ENCODE results near the gene ROR2.

ROR2 gene

DNA sequence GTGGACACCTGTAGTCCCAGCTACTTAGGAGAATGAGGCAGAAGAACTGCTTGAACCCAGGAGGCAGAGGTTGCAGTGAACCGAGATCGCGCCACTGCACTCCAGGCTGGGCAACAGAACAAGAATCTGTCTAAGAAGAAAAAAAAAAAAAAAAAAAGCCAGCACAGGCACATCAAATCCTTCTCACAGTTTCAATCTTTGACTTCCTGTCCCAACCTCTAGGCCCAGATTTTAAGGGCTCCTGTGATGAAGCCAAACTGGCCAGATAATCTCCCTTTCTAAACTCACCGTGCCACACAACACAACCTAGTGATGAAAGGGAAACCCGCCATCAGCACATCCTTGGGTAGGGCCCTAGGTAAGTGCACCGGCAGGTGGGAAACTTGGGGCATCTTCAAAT, 58.1 kb downstream of the ROR2 start:
- Histone ChIP-seq H3K9me2 (replicated peaks; ENCODE audit: insufficient read depth, low read length) (no peaks in the 10 kb centered on the region), H4K20me1 (ENCODE audit: low read depth, low read length) (no peaks in the 10 kb centered on the region), H3K27me3 (ENCODE audit: low read length) (no peaks in the 10 kb centered on the region), H3K4me2 (ENCODE audit: low read depth, low read length, poor library complexity, severe bottlenecking) (no peak overlapping the region), H3K36me3 (ENCODE audit: low read length) (no peaks in the 10 kb centered on the region), H3K9me3 (ENCODE audit: insufficient read depth, low read length) (no peaks in the 10 kb centered on the region), H2AFZ (ENCODE audit: low read depth, low read length, severe bottlenecking) (no peak overlapping the region), H3K4me3 (ENCODE audit: insufficient read depth, low read length, poor library complexity, severe bottlenecking) (no peak overlapping the region), H3K27ac (ENCODE audit: low read depth, low read length) (no peak overlapping the region), H3K9ac (ENCODE audit: low read length) (no peak overlapping the region), H3K79me2 (ENCODE audit: insufficient read depth, low read length) (no peaks in the 10 kb centered on the region), H3F3A (ENCODE audit: insufficient read depth) (no peaks in the 10 kb centered on the region)
- TF ChIP-seq, protein P1, sequence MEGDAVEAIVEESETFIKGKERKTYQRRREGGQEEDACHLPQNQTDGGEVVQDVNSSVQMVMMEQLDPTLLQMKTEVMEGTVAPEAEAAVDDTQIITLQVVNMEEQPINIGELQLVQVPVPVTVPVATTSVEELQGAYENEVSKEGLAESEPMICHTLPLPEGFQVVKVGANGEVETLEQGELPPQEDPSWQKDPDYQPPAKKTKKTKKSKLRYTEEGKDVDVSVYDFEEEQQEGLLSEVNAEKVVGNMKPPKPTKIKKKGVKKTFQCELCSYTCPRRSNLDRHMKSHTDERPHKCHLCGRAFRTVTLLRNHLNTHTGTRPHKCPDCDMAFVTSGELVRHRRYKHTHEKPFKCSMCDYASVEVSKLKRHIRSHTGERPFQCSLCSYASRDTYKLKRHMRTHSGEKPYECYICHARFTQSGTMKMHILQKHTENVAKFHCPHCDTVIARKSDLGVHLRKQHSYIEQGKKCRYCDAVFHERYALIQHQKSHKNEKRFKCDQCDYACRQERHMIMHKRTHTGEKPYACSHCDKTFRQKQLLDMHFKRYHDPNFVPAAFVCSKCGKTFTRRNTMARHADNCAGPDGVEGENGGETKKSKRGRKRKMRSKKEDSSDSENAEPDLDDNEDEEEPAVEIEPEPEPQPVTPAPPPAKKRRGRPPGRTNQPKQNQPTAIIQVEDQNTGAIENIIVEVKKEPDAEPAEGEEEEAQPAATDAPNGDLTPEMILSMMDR (IDR thresholded peaks at IDR 0.05; ENCODE audit: insufficient read depth, low read length, poor library complexity, severe bottlenecking), result no peak
- no peak for TF ChIP-seq EZH2phosphoT487 (conservative IDR thresholded peaks at IDR 0.05; ENCODE audit: low read length)

DNA sequence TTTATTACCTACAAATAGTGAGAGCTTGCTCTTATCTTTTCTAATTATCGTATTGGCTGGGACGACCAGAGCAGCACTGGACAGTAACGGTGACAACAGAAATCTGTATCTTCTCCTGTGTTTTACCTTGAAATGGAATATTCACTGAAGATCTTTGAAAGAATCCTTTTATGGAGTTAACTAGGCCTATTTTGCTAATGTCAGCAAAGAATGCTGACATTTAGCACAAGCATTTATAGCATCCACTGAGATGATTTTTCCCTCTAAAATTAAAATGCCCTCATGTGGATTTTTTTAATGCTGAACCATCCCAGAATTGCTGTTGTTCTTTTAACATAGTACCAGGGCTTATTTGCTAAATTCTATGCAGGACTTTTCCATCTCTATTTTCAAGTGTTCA, 59.4 kb downstream of the ROR2 start:
- H2AFZ ChIP-seq (ENCODE audit: low read depth, low read length, severe bottlenecking), result no peak overlapping the region
- no peaks in the 10 kb centered on the region for H4K20me1 ChIP-seq (ENCODE audit: low read depth, low read length)
- no peak overlapping the region for H3K27ac ChIP-seq (ENCODE audit: low read depth, low read length)
- H3K79me2 ChIP-seq (ENCODE audit: insufficient read depth, low read length), result no peaks in the 10 kb centered on the region
- H3K9me2 ChIP-seq (replicated peaks; ENCODE audit: insufficient read depth, low read length), result no peaks in the 10 kb centered on the region
- H3K9ac ChIP-seq (ENCODE audit: low read length), result no peak overlapping the region
- H3K4me3 ChIP-seq (ENCODE audit: insufficient read depth, low read length, poor library complexity, severe bottlenecking), result no peak overlapping the region
- no peaks in the 10 kb centered on the region for H3F3A ChIP-seq (ENCODE audit: insufficient read depth)
- H3K9me3 ChIP-seq (ENCODE audit: insufficient read depth, low read length), result no peaks in the 10 kb centered on the region
- no peaks in the 10 kb centered on the region for H3K36me3 ChIP-seq (ENCODE audit: low read length)
- TF ChIP-seq EZH2phosphoT487 (conservative IDR thresholded peaks at IDR 0.05; ENCODE audit: low read length), result no peak
- H3K27me3 ChIP-seq (ENCODE audit: low read length), result no peaks in the 10 kb centered on the region
- no peak overlapping the region for H3K4me2 ChIP-seq (ENCODE audit: low read depth, low read length, poor library complexity, severe bottlenecking)

DNA sequence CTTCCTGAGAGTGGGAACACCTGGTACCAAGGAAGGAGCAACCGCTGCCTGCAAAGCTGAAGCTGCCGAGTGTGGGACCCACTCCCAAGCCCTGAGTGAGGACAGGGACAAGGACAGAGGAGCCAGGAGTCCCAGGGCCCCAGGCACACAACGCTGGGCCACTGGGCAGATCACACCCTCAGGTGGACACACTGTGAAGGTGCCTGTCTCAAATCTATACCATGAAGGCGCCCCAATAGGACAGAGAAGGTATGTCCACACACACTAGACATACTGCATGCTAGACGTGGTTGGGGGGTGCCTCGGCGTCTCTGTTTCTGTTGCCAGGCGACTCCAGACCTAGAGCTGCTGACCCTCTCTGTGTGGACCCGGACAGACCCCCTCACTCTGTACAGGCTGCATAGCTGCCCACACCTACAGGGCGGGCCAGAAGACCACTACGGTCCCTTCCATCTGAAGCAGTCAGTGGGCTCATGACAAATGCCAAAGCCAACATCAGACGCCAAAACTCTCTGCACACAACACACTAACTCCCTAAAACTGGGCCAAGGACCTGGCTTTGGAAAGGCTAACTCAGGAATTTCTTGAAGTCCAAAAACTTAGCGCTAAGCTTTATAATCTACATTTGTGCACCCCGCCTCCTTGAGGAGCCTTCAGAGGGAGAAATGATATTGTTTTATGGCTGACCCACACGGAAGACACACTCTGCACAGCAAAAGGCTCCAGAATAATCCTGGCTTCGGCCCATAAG, 60.7 kb downstream of the ROR2 start:
- no peaks in the 10 kb centered on the region for H3K79me2 ChIP-seq (ENCODE audit: insufficient read depth, low read length)
- no peak overlapping the region for H3K4me3 ChIP-seq (ENCODE audit: insufficient read depth, low read length, poor library complexity, severe bottlenecking)
- no peak overlapping the region for H3K9ac ChIP-seq (ENCODE audit: low read length)
- TF ChIP-seq, protein P1 (IDR thresholded peaks at IDR 0.05; ENCODE audit: insufficient read depth, low read length, poor library complexity, severe bottlenecking), result no peak
- no peak for TF ChIP-seq EZH2phosphoT487 (conservative IDR thresholded peaks at IDR 0.05; ENCODE audit: low read length)
- H3K9me2 ChIP-seq (replicated peaks; ENCODE audit: insufficient read depth, low read length), result no peaks in the 10 kb centered on the region
- no peaks in the 10 kb centered on the region for H3K27me3 ChIP-seq (ENCODE audit: low read length)
- H4K20me1 ChIP-seq (ENCODE audit: low read depth, low read length), result no peaks in the 10 kb centered on the region
- H2AFZ ChIP-seq (ENCODE audit: low read depth, low read length, severe bottlenecking), result no peak overlapping the region
- no peaks in the 10 kb centered on the region for H3F3A ChIP-seq (ENCODE audit: insufficient read depth)
- no peaks in the 10 kb centered on the region for H3K9me3 ChIP-seq (ENCODE audit: insufficient read depth, low read length)
- no peak overlapping the region for H3K27ac ChIP-seq (ENCODE audit: low read depth, low read length)
- H3K36me3 ChIP-seq (ENCODE audit: low read length), result no peaks in the 10 kb centered on the region
- no peak overlapping the region for H3K4me2 ChIP-seq (ENCODE audit: low read depth, low read length, poor library complexity, severe bottlenecking)

DNA sequence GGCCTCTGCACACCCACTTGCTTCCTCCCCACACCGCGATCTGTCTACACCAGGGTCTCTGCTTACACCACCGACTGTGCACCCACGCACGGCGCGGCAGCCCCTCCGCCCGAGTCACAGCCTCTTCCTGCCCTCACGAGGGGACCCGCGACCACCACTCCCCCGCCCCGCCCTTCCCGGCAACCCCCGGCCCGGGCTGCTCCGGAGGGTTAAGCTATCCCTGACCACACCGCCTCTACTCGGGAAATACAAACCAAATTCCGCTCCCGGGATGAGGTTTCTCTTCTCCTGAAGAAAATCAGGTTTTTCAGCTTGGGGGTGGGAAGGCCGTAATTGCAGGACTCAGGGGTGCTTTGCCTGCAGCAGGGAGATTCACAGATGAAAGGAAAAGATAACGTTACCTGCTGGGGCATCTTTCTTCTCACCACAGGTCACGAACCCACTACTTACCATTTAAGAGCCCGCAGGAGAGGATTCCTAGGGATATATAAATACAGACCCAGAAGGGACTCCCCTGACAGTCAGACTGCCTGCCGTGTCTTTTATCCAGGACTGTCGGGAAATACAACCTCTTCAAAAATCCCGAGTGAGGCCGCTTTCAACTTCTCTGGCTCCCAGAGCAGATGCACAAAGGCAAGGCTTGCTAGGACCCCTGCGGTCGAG, 63.5 kb downstream of the ROR2 start:
- Histone ChIP-seq H2AFZ (ENCODE audit: low read depth, low read length, severe bottlenecking) (no peak overlapping the region), H4K20me1 (ENCODE audit: low read depth, low read length) (no peaks in the 10 kb centered on the region), H3K79me2 (ENCODE audit: insufficient read depth, low read length) (no peaks in the 10 kb centered on the region), H3K27ac (ENCODE audit: low read depth, low read length) (no peak overlapping the region), H3K27me3 (ENCODE audit: low read length) (no peaks in the 10 kb centered on the region), H3K9ac (ENCODE audit: low read length) (no peak overlapping the region), H3K9me3 (ENCODE audit: insufficient read depth, low read length) (no peaks in the 10 kb centered on the region), H3F3A (ENCODE audit: insufficient read depth) (no peaks in the 10 kb centered on the region), H3K4me3 (ENCODE audit: insufficient read depth, low read length, poor library complexity, severe bottlenecking) (no peak overlapping the region), H3K36me3 (ENCODE audit: low read length) (no peaks in the 10 kb centered on the region), H3K9me2 (replicated peaks; ENCODE audit: insufficient read depth, low read length) (no peaks in the 10 kb centered on the region), H3K4me2 (ENCODE audit: low read depth, low read length, poor library complexity, severe bottlenecking) (no peak overlapping the region)
- TF ChIP-seq, protein P1 (IDR thresholded peaks at IDR 0.05; ENCODE audit: insufficient read depth, low read length, poor library complexity, severe bottlenecking), result no peak
- no peak for TF ChIP-seq EZH2phosphoT487 (conservative IDR thresholded peaks at IDR 0.05; ENCODE audit: low read length)
